Adrenal gland (tissue), 5 donors: ENCODE results near the gene KCNK5.
A peak's percentile ranks its signal among the peaks of the same experiment; 100 is the strongest.

ENCODE experiments used
- CTCF ChIP-seq, 6 experiments: fragments of 450-650 bp in 4 of 6; fragments of 200-600 bp in 2 of 6; sonication (generic) in 1 of 6; IDR thresholded peaks; 1 replicate in 5 of 6; 2 replicates in 1 of 6; pipeline versions ENCODE4 v1.5.1 to v1.8.0; 2016 to 2021; ENCODE audit warnings: antibody characterized with exemption in 6 of 6, mild to moderate bottlenecking in 2 of 6, moderate library complexity in 1 of 6
- POLR2A ChIP-seq, 2 donors: fragments of 450-650 bp; IDR thresholded peaks; one replicate each; pipeline ENCODE4 v1.6.1; 2017; ENCODE audit warnings: antibody characterized with exemption in 2 of 2, mild to moderate bottlenecking in 2 of 2, moderate library complexity in 1 of 2
- donor health status: DM: no; HTN: no; CAD: no.

- peak in 1 of 2 donors; percentile 42 for TF ChIP-seq POLR2A (IDR thresholded peaks at IDR 0.05)
- TF ChIP-seq CTCF (IDR thresholded peaks at IDR 0.05): peak; percentile 38 to 73 (median 66)
These were observed at the start of gene KCNK5 for GRCh38 chr6:39228992-39229767.
